Transverse colon (tissue), 4 donors: Measurements from ENCODE around the gene CPTP.

Experiments used
- CTCF ChIP-seq, 5 experiments: fragments of 200-600 bp in 3 of 5; fragments of 450-650 bp in 2 of 5; sonication (generic) in 3 of 5; IDR thresholded peaks; 1 replicate in 2 of 5; 2 replicates in 3 of 5; pipeline ENCODE4 v1.5.1; 2016 to 2017; ENCODE audit warnings: antibody characterized with exemption in 5 of 5, inconsistent platforms in 3 of 5, mild to moderate bottlenecking in 2 of 5, moderate library complexity in 1 of 5
- POLR2A ChIP-seq: fragments of 450-650 bp; IDR thresholded peaks from one replicate; pipeline ENCODE4 v1.6.1; 2016; ENCODE audit warnings: antibody characterized with exemption, mild to moderate bottlenecking, moderate library complexity
- POLR2AphosphoS5 ChIP-seq, 3 donors: sonication (generic); formaldehyde crosslinking; IDR thresholded peaks; one replicate each; pipeline ENCODE4 v1.6.1; 2016; ENCODE audit warnings: antibody characterized with exemption in 3 of 3

GRCh38 chr1:1290238-1290731 is 34.3 kb upstream of the CPTP start:
- peak; percentile 56 to 88 (median 77) for TF ChIP-seq CTCF (IDR thresholded peaks at IDR 0.05)
- no peak for TF ChIP-seq POLR2A
- TF ChIP-seq POLR2AphosphoS5 (IDR thresholded peaks at IDR 0.05): no peak
